Gastrocnemius medialis (tissue), 4 donors: ENCODE results near the gene CENPP.

Source experiments
- CTCF ChIP-seq, 5 experiments: fragments of 450-650 bp in 3 of 5; fragments of 200-600 bp in 2 of 5; sonication (generic) in 2 of 5; IDR thresholded peaks in 4 of 5; conservative IDR thresholded peaks in 1 of 5; 1 replicate in 4 of 5; 2 replicates in 1 of 5; pipeline ENCODE4 v1.5.1; 2016 to 2019; ENCODE audit warnings: antibody characterized with exemption in 5 of 5, mild to moderate bottlenecking in 3 of 5, moderate library complexity in 3 of 5
- POLR2A ChIP-seq, 2 donors: fragments of 450-650 bp; IDR thresholded peaks; one replicate each; pipeline ENCODE4 v1.6.1; 2017; ENCODE audit warnings: antibody characterized with exemption in 2 of 2, mild to moderate bottlenecking in 2 of 2, moderate library complexity in 2 of 2

- no peak for TF ChIP-seq CTCF (IDR thresholded peaks at IDR 0.05 in 4 of 5, conservative IDR thresholded peaks at IDR 0.05 in 1 of 5)
- TF ChIP-seq POLR2A (IDR thresholded peaks at IDR 0.05), result no peak
Observed at GRCh38 chr9:92644278-92644677, 318.5 kb downstream of the CENPP start.
